ENCODE measurements around the gene NPHP4.

DNA sequence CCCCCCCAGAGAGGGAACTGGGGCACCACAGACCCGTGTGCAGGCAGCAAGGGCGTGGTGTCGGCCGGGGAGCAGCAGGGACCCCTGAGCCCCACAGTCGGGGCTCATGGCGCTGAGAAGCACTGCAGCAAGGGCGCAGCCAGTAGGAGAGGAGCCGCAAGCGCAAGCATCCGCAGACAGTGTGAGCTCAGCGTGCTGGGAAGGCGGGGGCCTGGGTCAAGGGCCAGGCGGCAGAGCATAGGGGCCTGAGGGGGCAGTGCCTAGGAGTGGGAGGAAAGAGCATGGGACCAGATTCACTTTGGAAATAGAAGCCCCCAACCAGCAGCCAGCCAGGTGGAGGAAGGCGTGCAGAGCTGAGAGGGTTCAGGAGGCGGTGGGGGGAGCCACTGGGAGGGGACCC is 46.8 kb upstream of the NPHP4 start:
- TF ChIP-seq GATA2 (CRISPR knock-in tag; IDR thresholded peaks at IDR 0.05): no peak
- no peak for TF ChIP-seq EP300 (IDR thresholded peaks at IDR 0.05; ENCODE audit: borderline replicate concordance in 1 of 2, low read depth in 1 of 2, low read length in 1 of 2)
- TF ChIP-seq SIN3A (IDR thresholded peaks at IDR 0.05; ENCODE audit: borderline replicate concordance, low read depth, low read length): no peak
